ENCODE results near the gene CDCP1.

CDCP1 gene

DNA sequence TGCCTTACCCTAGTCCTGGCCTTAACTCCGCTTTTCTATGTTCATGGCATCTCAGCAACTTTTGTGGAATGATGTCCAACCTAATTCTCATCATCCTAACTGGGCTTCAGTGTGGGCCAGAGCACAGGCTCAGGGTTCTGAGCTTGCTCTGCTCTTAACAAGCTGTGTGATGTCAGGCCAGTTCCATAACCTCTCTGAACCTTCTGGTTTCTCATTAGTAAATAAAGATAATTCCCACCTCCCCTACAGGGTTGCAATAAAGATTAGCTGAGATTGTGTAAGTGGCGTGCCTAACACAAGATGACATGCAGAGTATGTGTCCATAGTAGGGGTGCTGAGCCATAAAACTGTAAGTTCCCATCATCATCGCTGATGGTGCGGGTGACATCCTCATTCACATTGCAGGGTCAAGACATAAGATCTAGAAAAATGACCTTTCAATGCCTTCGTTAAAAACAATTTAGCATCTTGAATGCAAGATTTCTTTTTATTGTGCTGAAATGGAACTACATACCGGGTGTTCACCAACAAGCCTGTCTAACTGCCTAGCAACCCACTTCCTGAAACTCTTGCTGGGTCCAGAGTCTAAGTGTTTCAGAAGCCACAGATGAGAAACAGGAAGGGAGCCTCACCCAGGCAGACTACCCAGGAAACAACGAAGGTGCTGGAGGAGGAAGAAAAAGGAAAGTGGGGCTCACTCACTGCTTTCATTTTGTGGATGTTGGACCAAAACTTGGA lies 36.2 kb downstream of the CDCP1 start:
- no peak for DNase-seq

GRCh38 chr3:45106874-45107273 lies 39.3 kb downstream of the CDCP1 start:
- no peak for DNase-seq

GRCh38 chr3:45105855-45106671 lies 40.1 kb downstream of the CDCP1 start:
- no peak for DNase-seq

GRCh38 chr3:45104715-45105711 lies 41.2 kb downstream of the CDCP1 start:
- DNase-seq = no peak

DNA sequence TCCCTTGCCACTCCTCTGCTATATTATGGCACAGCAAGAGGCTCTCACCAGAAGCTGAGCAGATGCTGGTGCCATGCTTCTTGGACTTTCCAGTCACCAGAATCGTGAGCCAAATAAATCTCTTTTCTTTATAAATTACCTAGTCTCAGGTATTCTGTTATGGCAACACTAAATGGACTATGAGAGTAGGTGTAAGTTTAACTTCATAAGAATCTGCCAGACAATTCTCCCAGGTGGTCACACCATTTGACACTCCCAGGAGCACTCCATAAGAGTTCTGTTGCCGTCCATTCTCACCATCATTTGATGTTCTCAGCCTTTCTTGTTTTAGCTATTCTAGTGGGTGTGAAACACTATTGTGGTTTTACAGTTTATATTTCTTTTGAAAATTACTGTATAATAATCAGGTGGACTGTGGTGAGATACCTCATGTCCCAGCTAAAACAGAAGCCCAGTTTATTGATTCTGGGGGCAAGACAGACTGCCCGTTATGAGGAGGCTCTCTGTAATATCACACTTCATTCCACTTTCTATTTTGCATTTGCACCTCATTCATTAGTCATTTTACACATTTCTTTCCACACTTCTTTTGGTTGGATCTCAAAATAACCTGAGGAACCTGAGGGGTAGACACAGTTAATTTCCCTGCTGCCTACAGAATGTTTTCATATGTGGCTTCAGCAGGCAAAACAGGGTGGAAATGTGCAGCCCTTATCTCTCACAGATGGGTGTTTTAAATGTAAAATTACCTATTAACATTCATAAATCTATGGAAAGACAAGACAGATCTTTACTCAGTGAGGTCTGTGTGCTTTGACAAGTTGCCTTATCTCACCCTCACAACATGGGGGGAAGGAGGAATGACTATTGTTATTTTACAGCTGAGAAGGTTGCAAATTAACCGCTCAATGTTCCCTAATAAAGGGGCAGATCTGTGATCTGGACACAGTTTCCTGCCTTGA lies 42.1 kb downstream of the CDCP1 start:
- no peak for DNase-seq

DNA sequence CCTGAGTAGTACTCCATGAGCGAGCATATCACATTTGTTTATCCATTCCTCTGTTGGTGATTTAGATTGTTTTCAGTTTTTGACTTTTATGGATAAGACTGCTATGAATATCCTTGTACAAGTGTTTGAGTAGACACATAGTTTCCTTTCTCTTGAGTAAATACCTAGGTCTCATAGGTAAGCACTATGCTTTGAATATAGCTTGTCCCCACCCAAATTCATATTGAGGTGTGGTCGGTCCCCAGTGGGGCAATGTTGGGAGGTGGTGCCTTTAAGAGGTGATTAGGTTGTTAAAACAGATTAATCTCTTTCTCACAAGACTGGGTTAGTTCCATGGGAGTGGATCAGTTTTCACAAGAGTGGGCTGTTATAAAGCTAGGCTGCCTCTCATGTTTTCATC lies 42.8 kb downstream of the CDCP1 start:
- no peak for DNase-seq

GRCh38 chr3:45100981-45101407 lies 45.2 kb downstream of the CDCP1 start:
- no peak for DNase-seq

DNA sequence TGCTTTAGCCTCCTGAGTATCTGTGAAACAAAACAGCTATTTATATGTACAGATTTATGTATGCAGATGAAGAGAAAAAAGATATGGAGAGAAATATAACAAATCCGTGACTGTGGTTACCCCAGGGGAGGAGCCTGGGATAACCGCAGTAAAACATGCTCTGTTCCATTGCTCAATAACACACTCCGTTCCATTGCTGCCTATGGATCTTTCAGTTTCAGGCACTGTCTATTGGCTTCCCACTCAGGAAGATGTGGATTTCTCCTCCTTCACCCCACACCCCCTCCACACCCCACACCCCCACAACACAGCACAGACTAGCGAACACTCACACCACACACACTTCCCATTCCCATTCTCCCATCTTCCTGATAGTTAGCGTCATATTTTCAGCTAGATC lies 47.9 kb downstream of the CDCP1 start:
- no peak for DNase-seq

DNA sequence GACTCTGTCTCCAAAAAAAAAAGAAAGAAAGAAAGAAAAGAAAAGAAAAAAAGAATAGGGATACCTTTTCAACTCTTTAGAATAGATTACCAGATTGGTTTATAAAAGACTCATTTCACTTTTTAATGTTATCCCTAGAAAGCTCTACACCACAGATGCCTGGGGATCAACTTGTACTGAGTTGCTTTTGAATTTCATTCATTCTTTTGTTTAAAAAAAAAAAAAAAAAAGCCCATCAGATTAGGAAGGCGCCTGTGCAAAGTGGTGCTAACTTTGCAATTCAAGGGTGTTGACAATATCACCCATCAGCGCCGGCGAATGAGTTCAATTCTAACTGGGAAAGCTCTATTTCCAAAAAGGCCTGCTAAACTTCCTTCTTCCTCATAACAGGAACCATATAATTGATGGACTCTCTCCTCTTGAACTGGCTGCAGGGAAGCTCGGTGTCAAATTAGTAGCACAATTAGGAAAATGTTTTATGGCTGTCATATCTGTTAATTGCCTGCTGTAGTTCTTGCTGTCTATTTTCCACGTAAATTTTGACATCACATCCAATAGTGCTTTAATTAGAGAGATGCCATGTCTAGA lies 48.8 kb downstream of the CDCP1 start:
- DNase-seq = no peak

- no peak for DNase-seq
Measured at GRCh38 chr3:45095916-45096526, 50.2 kb downstream of the CDCP1 start.

- DNase-seq = no peak
Measured at GRCh38 chr3:45093176-45093575, 53.0 kb downstream of the CDCP1 start.

- DNase-seq = no peak
Measured at GRCh38 chr3:45092132-45093031, 53.8 kb downstream of the CDCP1 start.

DNA sequence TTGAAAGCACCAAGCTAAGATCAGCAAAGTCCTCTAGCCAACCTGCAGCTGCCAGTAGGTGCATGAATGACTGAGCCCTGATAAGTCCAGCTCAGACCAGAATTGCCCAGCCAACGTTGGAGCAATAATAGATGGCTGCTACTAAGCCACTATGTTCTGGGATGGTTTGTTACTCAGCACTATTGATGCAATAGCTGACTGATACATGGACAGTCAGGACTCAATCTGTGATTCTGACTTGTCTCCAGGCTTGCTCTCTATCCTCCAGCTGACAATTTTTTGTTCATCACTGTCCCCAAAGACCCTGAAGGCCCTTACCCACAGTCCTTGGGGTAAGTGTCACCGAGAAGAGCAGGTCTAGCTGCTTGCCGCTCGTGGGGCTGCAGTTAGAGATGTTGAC lies 55.3 kb downstream of the CDCP1 start:
- no peak for DNase-seq

DNA sequence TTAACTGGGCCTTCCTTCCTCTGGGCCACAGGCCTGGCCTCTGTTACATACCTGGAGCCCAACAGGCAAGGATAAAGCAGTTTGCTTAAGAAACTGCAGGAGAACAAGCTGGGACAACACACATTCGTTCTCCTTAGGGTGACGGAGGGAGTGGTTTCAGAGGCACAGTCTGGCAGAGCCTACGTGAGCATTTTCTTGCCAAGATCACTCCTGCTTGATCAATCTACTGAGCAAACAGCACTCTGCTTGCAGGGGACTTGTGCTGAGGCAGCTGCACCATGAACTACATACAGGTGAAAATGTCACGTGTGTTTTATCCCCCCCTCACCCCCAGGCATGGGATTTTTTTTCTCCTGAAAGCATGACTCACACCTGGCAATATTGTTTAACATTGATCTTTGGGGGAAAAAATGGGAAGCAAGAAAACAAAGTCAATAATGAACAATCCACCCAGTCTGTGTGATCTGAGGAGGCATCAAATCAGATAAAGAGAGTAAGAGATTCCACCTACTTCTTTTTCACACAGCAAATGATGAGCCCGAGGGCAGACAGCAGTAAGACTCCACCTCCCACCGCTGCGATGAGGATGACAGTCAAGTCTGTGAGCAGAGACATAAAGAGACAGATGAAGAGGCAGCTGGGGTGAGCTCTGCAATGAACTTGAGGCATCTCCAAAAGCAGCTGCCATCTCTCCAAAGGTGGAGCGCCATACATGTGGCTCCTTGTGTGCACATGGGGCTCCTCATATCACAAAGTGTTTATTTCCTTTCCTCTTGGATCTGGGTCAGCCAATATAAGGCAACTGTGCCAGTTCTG lies 57.4 kb downstream of the CDCP1 start:
- no peak for DNase-seq

- DNase-seq = no peak
Measured at GRCh38 chr3:45087155-45087554, 59.0 kb downstream of the CDCP1 start.

- DNase-seq = no peak
Measured at GRCh38 chr3:45084820-45085816, 61.1 kb downstream of the CDCP1 start.

- no peak for DNase-seq
Measured at GRCh38 chr3:45084361-45084760, 61.8 kb downstream of the CDCP1 start.

DNA sequence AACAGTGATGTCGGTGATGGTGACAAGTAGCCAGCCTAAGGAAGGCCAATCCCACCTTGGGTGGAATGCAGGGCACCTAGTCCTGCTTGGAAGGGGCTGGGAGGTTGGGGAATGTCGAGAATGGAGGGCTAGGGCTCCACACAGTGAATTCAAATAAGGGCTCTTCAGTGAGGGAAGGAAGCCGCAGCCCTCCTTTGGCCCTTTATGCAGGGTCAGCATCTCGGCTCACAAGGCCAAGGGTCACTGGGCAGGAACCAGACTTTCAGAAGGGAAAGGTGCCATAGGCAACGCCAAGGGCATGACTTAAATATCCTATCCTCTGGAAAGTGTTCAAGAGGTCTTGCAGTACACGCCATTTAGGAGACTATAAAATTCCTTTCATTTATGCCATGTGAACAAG lies 63.2 kb downstream of the CDCP1 start:
- no peak for DNase-seq
